Measurements from ENCODE around the gene USP43.
"Not testable (repeated sequence)": the region's sequence is repeated elsewhere in the genome, so short reads cannot be mapped to it uniquely, and the experiment has no call there.

The USP43 gene

GRCh38 chr17:9622961-9623360, 22.4 kb upstream of the USP43 start:
- no peak overlapping the region for H3K4me3 ChIP-seq (ENCODE audit: low read length)
- no peak for TF ChIP-seq CTCF (conservative IDR thresholded peaks at IDR 0.05; ENCODE audit: low read length)
- no peak for DNase-seq (ENCODE audit: low read depth)

GRCh38 chr17:9628509-9628908, 16.8 kb upstream of the USP43 start:
- DNase-seq (ENCODE audit: low read depth) = no peak
- no peak overlapping the region for H3K4me3 ChIP-seq (ENCODE audit: low read length)
- TF ChIP-seq CTCF (conservative IDR thresholded peaks at IDR 0.05; ENCODE audit: low read length) = no peak

- H3K4me3 ChIP-seq (ENCODE audit: low read length) = no peak overlapping the region
- no peak for TF ChIP-seq CTCF (conservative IDR thresholded peaks at IDR 0.05; ENCODE audit: low read length)
- no peak for DNase-seq (ENCODE audit: low read depth)
Measured at GRCh38 chr17:9632741-9633140, 12.6 kb upstream of the USP43 start.

GRCh38 chr17:9635340-9635739, 10.0 kb upstream of the USP43 start:
- DNase-seq (ENCODE audit: low read depth) = no peak
- no peak overlapping the region for H3K4me3 ChIP-seq (ENCODE audit: low read length)
- TF ChIP-seq CTCF (conservative IDR thresholded peaks at IDR 0.05; ENCODE audit: low read length) = no peak

- no peak for DNase-seq (ENCODE audit: low read depth)
- TF ChIP-seq CTCF (conservative IDR thresholded peaks at IDR 0.05; ENCODE audit: low read length) = no peak
- H3K4me3 ChIP-seq (ENCODE audit: low read length) = no peak overlapping the region
Measured at GRCh38 chr17:9636501-9636900, 8.8 kb upstream of the USP43 start.

GRCh38 chr17:9640388-9640787, 4.9 kb upstream of the USP43 start:
- not testable (repeated sequence) for H3K4me3 ChIP-seq (ENCODE audit: low read length); DNase-seq (ENCODE audit: low read depth)

GRCh38 chr17:9643611-9644010, 1.7 kb upstream of the USP43 start:
- no peak overlapping the region for H3K4me3 ChIP-seq (ENCODE audit: low read length)
- peak; percentile 58 for DNase-seq (ENCODE audit: low read depth)
- no peak for TF ChIP-seq CTCF (conservative IDR thresholded peaks at IDR 0.05; ENCODE audit: low read length)

Measured in AG10803 (cell line).